K562 (cell line): Measurements from ENCODE around the gene PPT2. TPM values are rescaled to one million over a fixed set of nuclear protein-coding genes. Genes with fewer than 3 reads are reported as not detected.
A peak's percentile ranks its signal among the peaks of the same experiment; 100 is the strongest.

Experiments used
- EWSR1 ChIP-seq: fragments of 450-650 bp; IDR thresholded peaks from 2 replicates; pipeline ENCODE4 v1.6.1; 2018; ENCODE audit warnings: borderline replicate concordance, mild to moderate bottlenecking, low read depth, moderate library complexity; ENCODE audit not compliant: partially characterized antibody
- FOXP1 ChIP-seq: sonication (generic); formaldehyde crosslinking; IDR thresholded peaks from 2 replicates; pipeline ENCODE4 v1.8.0; 2022; ENCODE audit warnings: mild to moderate bottlenecking, missing genetic modification reagents
- FOXP4 ChIP-seq: sonication (generic); formaldehyde crosslinking; IDR thresholded peaks from 2 replicates; pipeline ENCODE4 v1.8.0; 2022; ENCODE audit warnings: mild to moderate bottlenecking, missing genetic modification reagents, borderline replicate concordance
- HDAC3 ChIP-seq: fragments of 450-650 bp; IDR thresholded peaks from 2 replicates; pipeline ENCODE4 v1.6.1; 2018; ENCODE audit warnings: borderline replicate concordance, mild to moderate bottlenecking, moderate library complexity; ENCODE audit not compliant: partially characterized antibody
- IRF9 ChIP-seq: fragments of 450-650 bp; IDR thresholded peaks from 2 replicates; pipeline ENCODE4 v1.6.1; 2016; ENCODE audit warnings: missing biosample characterization, missing genetic modification characterization
- JUND ChIP-seq, 2 experiments: IDR thresholded peaks; 2 replicates in 1 of 2; 3 replicates in 1 of 2; pipeline ENCODE4 v1.6.1; 2011; ENCODE audit warnings: borderline replicate concordance in 2 of 2, low read depth in 2 of 2, low read length in 2 of 2, improper control_type of control experiment in 1 of 2, missing biosample characterization in 1 of 2, missing genetic modification characterization in 1 of 2, missing genetic modification reagents in 1 of 2
- MTA2 ChIP-seq: fragments of 450-650 bp; IDR thresholded peaks from 2 replicates; pipeline ENCODE4 v1.6.1; 2016; ENCODE audit warnings: low read depth
- TCF3 ChIP-seq: sonication (generic); formaldehyde crosslinking; IDR thresholded peaks from 2 replicates; pipeline ENCODE4 v1.4.0; 2020; ENCODE audit warnings: mild to moderate bottlenecking, missing genetic modification reagents
- TCF7L2 ChIP-seq: fragments of 150-350 bp; IDR thresholded peaks from 2 replicates; pipeline ENCODE4 v1.6.1; 2016; ENCODE audit warnings: low read depth, mild to moderate bottlenecking, low read length, moderate library complexity
- polyA plus RNA-seq, 8 experiments: library from polyadenylated mRNA; depleted of rRNA in 4 of 8; stranded (reverse) in 5 of 8; unstranded in 3 of 8; fragments of >200 nt; fragmentation: Nextera tagmentation in 2 of 8; fragmentation: Illumina TruSeq in 1 of 8; extraction: Ambion mirVana in 2 of 8; extraction: Trizol in 1 of 8; gene quantifications; 2 replicates each; pipeline versions ENCODE4 v1.2.1 to v1.2.3, GENCODE V29; 2011 to 2014; ENCODE audit warnings: inconsistent platforms in 1 of 8, missing spikeins in 1 of 8
- total RNA-seq, 7 experiments: library from RNA; depleted of rRNA in 6 of 7; stranded (reverse); fragments of >200 nt in 6 of 7; fragmentation: Illumina TruSeq in 2 of 7; extraction: Trizol in 2 of 7; gene quantifications; 2 replicates each; pipeline versions ENCODE4 v1.2.1 to v1.2.3, GENCODE V29; 2011 to 2021; ENCODE audit warnings: low replicate concordance in 1 of 7
- TF ChIP-seq, protein P1 (sequence below): fragments of 450-650 bp; IDR thresholded peaks from 2 replicates; pipeline ENCODE4 v1.6.1; 2016; ENCODE audit warnings: mild to moderate bottlenecking, moderate library complexity
- TF ChIP-seq, protein P2 (sequence below): IDR thresholded peaks from 2 replicates; pipeline ENCODE4 v1.6.1; 2011; ENCODE audit not compliant: insufficient read length; ENCODE audit errors: extremely low read depth

PPT2 gene
- total and polyA plus RNA-seq, 9 of the 15 experiments (the other 6 are each of a cell fraction or from before 2014, with no cell fraction given), result 27.4 to 98.8 (median 69.9) TPM

- TF ChIP-seq, protein P1, sequence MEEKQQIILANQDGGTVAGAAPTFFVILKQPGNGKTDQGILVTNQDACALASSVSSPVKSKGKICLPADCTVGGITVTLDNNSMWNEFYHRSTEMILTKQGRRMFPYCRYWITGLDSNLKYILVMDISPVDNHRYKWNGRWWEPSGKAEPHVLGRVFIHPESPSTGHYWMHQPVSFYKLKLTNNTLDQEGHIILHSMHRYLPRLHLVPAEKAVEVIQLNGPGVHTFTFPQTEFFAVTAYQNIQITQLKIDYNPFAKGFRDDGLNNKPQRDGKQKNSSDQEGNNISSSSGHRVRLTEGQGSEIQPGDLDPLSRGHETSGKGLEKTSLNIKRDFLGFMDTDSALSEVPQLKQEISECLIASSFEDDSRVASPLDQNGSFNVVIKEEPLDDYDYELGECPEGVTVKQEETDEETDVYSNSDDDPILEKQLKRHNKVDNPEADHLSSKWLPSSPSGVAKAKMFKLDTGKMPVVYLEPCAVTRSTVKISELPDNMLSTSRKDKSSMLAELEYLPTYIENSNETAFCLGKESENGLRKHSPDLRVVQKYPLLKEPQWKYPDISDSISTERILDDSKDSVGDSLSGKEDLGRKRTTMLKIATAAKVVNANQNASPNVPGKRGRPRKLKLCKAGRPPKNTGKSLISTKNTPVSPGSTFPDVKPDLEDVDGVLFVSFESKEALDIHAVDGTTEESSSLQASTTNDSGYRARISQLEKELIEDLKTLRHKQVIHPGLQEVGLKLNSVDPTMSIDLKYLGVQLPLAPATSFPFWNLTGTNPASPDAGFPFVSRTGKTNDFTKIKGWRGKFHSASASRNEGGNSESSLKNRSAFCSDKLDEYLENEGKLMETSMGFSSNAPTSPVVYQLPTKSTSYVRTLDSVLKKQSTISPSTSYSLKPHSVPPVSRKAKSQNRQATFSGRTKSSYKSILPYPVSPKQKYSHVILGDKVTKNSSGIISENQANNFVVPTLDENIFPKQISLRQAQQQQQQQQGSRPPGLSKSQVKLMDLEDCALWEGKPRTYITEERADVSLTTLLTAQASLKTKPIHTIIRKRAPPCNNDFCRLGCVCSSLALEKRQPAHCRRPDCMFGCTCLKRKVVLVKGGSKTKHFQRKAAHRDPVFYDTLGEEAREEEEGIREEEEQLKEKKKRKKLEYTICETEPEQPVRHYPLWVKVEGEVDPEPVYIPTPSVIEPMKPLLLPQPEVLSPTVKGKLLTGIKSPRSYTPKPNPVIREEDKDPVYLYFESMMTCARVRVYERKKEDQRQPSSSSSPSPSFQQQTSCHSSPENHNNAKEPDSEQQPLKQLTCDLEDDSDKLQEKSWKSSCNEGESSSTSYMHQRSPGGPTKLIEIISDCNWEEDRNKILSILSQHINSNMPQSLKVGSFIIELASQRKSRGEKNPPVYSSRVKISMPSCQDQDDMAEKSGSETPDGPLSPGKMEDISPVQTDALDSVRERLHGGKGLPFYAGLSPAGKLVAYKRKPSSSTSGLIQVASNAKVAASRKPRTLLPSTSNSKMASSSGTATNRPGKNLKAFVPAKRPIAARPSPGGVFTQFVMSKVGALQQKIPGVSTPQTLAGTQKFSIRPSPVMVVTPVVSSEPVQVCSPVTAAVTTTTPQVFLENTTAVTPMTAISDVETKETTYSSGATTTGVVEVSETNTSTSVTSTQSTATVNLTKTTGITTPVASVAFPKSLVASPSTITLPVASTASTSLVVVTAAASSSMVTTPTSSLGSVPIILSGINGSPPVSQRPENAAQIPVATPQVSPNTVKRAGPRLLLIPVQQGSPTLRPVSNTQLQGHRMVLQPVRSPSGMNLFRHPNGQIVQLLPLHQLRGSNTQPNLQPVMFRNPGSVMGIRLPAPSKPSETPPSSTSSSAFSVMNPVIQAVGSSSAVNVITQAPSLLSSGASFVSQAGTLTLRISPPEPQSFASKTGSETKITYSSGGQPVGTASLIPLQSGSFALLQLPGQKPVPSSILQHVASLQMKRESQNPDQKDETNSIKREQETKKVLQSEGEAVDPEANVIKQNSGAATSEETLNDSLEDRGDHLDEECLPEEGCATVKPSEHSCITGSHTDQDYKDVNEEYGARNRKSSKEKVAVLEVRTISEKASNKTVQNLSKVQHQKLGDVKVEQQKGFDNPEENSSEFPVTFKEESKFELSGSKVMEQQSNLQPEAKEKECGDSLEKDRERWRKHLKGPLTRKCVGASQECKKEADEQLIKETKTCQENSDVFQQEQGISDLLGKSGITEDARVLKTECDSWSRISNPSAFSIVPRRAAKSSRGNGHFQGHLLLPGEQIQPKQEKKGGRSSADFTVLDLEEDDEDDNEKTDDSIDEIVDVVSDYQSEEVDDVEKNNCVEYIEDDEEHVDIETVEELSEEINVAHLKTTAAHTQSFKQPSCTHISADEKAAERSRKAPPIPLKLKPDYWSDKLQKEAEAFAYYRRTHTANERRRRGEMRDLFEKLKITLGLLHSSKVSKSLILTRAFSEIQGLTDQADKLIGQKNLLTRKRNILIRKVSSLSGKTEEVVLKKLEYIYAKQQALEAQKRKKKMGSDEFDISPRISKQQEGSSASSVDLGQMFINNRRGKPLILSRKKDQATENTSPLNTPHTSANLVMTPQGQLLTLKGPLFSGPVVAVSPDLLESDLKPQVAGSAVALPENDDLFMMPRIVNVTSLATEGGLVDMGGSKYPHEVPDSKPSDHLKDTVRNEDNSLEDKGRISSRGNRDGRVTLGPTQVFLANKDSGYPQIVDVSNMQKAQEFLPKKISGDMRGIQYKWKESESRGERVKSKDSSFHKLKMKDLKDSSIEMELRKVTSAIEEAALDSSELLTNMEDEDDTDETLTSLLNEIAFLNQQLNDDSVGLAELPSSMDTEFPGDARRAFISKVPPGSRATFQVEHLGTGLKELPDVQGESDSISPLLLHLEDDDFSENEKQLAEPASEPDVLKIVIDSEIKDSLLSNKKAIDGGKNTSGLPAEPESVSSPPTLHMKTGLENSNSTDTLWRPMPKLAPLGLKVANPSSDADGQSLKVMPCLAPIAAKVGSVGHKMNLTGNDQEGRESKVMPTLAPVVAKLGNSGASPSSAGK, result no peak
- TF ChIP-seq, protein P2, sequence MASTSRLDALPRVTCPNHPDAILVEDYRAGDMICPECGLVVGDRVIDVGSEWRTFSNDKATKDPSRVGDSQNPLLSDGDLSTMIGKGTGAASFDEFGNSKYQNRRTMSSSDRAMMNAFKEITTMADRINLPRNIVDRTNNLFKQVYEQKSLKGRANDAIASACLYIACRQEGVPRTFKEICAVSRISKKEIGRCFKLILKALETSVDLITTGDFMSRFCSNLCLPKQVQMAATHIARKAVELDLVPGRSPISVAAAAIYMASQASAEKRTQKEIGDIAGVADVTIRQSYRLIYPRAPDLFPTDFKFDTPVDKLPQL, result no peak
- TF ChIP-seq FOXP1 (CRISPR knock-in tag) (no peak), MTA2 (no peak), EWSR1 (no peak), JUND (IDR thresholded peaks at IDR 0.05; ENCODE audit: borderline replicate concordance, low read depth, low read length) (0 out of 2 replicates have a peak, but pooled peaks have one; percentile 41), JUND (tag; IDR thresholded peaks at IDR 0.05; ENCODE audit: borderline replicate concordance, low read depth, low read length) (no peak; the same call in 2 of the 3 replicates), TCF3 (CRISPR knock-in tag) (0 out of 2 replicates have a peak, but pooled peaks have one; percentile 9), HDAC3 (peak; percentile 63), FOXP4 (CRISPR knock-in tag) (no peak), IRF9 (tag) (no peak), TCF7L2 (no peak)
Measured at GRCh38 chr6:32192608-32193039, 38.7 kb downstream of the PPT2 start, which contains the start of gene GPSM3 (continued).
